GM21390 (cell line): ENCODE results near the gene ROS1.
"Not testable (repeated sequence)": the region's sequence is repeated elsewhere in the genome, so short reads cannot be mapped to it uniquely, and the experiment has no call there.

Experiments
- ATAC-seq: cut with Tn5 transposase; IDR thresholded peaks from one replicate; pipeline ENCODE4 v1.9.1; 2021; ENCODE audit not compliant: unreplicated experiment

The ROS1 gene

GRCh38 chr6:117268924-117269323 lies 156.8 kb downstream of the ROS1 start:
- no peak for ATAC-seq

GRCh38 chr6:117267766-117268534 lies 157.8 kb downstream of the ROS1 start:
- ATAC-seq, result no peak

- no peak for ATAC-seq
Observed at GRCh38 chr6:117267054-117267347, 158.7 kb downstream of the ROS1 start.

- ATAC-seq, result no peak
Observed at GRCh38 chr6:117266257-117267053, 159.3 kb downstream of the ROS1 start.

DNA sequence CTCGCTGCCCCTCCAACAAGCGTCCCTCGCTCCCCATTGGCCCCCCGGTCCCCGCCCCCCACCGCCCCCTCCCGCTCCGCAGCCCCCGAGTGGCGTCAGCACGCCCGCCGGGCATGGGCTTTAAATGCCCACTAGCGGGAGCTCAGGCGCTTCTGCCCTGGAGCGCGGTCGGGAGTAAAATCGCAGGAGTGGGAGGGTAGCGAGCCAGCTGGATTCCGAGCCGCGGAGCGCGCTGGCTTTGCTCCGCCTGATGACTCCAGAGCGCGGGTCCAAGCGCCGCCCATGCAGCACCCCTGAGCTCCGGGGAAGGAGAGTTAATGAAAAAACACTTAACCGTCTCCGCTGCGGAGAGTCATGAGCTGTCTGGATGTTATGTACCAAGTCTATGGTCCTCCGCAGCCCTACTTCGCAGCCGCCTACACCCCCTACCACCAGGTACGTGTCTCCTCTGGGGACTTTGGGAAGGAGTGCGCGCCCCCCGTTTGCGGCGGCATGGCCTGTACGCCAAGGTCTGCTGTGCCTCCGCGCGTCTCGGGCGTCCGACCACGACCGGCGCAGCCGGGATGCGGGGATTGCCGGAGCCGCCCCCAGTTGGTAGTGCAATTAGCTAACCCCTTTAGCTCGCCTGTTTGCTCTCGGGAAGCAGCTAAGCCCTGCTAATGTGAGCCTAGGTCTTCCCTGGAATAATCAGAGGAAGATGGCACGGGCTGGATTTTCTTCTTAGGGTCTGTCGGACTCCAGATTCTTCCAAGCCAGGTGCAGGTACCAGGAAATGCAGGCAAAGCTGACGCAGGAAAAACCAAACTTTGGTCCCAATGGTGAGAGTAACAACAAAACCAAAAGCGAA lies 160.1 kb downstream of the ROS1 start, which contains the start of gene VGLL2:
Gene VGLL2, plus strand, starts transcription at position 149 of the 847 bp plus-strand sequence. Its CDS starts 206 bp downstream, at position 355.
- ATAC-seq, result no peak

DNA sequence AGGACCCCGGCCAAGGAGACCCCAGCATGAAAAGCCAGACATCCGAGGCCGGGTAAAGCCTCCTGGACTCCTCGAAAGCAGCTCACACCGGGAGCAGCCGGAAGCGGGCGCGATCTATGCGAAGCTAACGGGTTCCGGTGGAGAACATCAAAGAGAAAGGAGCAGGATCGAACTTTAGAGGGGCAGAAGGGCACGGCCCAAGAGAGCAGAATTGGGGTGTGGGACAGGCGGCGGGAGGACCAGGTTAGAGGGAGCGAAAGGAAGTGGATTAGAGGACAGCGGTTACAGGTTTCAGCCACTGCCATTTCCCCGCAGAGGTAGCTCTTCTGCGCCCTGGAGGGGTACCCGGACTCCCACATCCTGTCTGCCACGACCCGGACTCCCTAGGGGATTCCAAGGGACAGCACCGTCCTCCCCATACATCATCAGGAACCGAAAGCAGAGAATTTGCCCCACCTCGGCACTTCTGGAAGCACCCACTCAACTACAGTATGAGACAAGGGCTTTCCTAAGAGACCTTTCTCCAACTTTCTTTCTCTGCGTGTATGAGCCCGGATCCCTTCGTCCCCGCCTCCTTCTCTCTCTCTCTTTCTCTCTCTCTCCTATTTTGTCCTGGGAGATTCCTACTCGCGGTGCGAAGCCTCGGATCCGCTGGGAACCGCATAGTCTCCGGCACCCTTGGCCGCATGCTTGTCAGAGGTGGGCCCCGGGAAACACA lies 160.9 kb downstream of the ROS1 start:
- peak; percentile 65 for ATAC-seq

- ATAC-seq, result peak; percentile 17
Observed at GRCh38 chr6:117264369-117264691, 161.4 kb downstream of the ROS1 start.

- ATAC-seq, result no peak
Observed at GRCh38 chr6:117263353-117263927, 162.3 kb downstream of the ROS1 start.

DNA sequence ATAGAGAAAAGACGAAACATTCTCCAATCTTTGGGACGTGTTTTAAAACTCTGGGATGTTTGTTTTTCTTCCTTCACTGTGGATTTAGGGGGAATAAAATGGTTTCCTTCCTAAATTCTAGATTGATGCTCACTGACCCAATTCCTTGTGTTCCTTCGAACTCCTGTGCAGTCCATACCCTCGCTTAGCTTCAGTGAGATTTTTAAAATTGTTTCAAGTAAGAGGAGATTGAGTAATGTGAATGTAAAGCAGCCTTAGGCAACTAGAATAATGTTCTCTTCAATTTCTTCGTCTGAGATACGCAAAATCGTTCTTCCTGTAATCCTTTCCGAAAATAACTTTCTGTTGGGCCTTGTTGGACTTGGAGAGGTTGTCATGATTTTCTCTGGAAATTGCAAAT lies 162.9 kb downstream of the ROS1 start:
- no peak for ATAC-seq

- ATAC-seq, result no peak
Observed at GRCh38 chr6:117253785-117254184, 172.0 kb downstream of the ROS1 start.

DNA sequence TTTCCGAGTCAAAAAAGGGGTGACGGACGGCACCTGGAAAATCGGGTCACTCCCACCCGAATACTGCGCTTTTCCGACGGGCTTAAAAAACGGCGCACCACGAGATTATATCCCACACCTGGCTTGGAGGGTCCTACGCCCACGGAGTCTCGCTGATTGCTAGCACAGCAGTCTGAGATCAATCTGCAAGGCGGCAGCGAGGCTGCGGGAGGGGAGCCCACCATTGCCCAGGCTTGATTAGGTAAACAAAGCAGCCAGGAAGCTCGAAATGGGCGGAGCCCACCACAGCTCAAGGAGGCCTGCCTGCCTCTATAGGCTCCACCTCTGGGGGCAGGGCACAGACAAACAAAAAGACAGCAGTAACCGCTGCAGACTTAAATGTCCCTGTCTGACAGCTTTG lies 180.8 kb downstream of the ROS1 start:
- ATAC-seq, result not testable (repeated sequence)

GRCh38 chr6:117244571-117244970 lies 181.2 kb downstream of the ROS1 start:
- not testable (repeated sequence) for ATAC-seq
